Effector memory CD4-positive, alpha-beta T cell (primary cell): Measurements from ENCODE around the gene AGBL1.

Experiments used
- DNase-seq, 3 donors: peaks; one replicate each; pipeline ENCODE4 v3.0.0-alpha.2; 2020
- H3K27ac ChIP-seq: 2 replicates; pipeline ENCODE4 v1.7.0; 2013; ENCODE audit warnings: mild to moderate bottlenecking, low read length, moderate library complexity; ENCODE audit not compliant: insufficient read depth, poor library complexity, severe bottlenecking
- H3K27me3 ChIP-seq: replicated peaks from 2 replicates; pipeline ENCODE4 v1.7.0; 2013; ENCODE audit warnings: mild to moderate bottlenecking, low read length; ENCODE audit not compliant: insufficient read depth, control insufficient read depth, poor library complexity, severe bottlenecking
- H3K36me3 ChIP-seq: 2 replicates; pipeline ENCODE4 v1.7.0; 2013; ENCODE audit warnings: mild to moderate bottlenecking, low read length, moderate library complexity; ENCODE audit not compliant: control insufficient read depth, insufficient read depth
- H3K4me1 ChIP-seq: 2 replicates; pipeline ENCODE4 v1.7.0; 2013; ENCODE audit warnings: low read length, mild to moderate bottlenecking; ENCODE audit not compliant: control insufficient read depth, insufficient read depth, poor library complexity, severe bottlenecking
- H3K4me3 ChIP-seq: 2 replicates; pipeline ENCODE4 v1.7.0; 2013; ENCODE audit warnings: low read length, low read depth, mild to moderate bottlenecking; ENCODE audit not compliant: insufficient read depth, poor library complexity, severe bottlenecking
- H3K9me3 ChIP-seq: 2 replicates; pipeline ENCODE4 v1.7.0; 2013; ENCODE audit warnings: mild to moderate bottlenecking, low read length, moderate library complexity; ENCODE audit not compliant: control insufficient read depth

AGBL1 gene

GRCh38 chr15:86159468-86159867, 79.8 kb downstream of the AGBL1 start:
- Histone ChIP-seq H3K4me3 (no peak overlapping the region), H3K4me1 (no peaks in the 10 kb centered on the region), H3K27ac (no peak overlapping the region), H3K36me3 (no peaks in the 10 kb centered on the region), H3K27me3 (no peaks in the 10 kb centered on the region), H3K9me3 (no peaks in the 10 kb centered on the region)
- no peak for DNase-seq

GRCh38 chr15:86161250-86161649, 81.6 kb downstream of the AGBL1 start:
- no peaks in the 10 kb centered on the region for H3K4me1 ChIP-seq
- no peak overlapping the region for H3K4me3 ChIP-seq
- no peak overlapping the region for H3K27ac ChIP-seq
- no peaks in the 10 kb centered on the region for H3K9me3 ChIP-seq
- DNase-seq = no peak
- H3K36me3 ChIP-seq = no peaks in the 10 kb centered on the region
- no peaks in the 10 kb centered on the region for H3K27me3 ChIP-seq

GRCh38 chr15:86162172-86162591, 82.5 kb downstream of the AGBL1 start:
- no peak overlapping the region for H3K27ac ChIP-seq
- H3K4me3 ChIP-seq = no peak overlapping the region
- H3K36me3 ChIP-seq = no peaks in the 10 kb centered on the region
- DNase-seq = no peak
- H3K27me3 ChIP-seq = no peaks in the 10 kb centered on the region
- H3K4me1 ChIP-seq = no peaks in the 10 kb centered on the region
- no peaks in the 10 kb centered on the region for H3K9me3 ChIP-seq

- no peak overlapping the region for H3K27ac ChIP-seq
- H3K9me3 ChIP-seq = no peaks in the 10 kb centered on the region
- H3K36me3 ChIP-seq = no peaks in the 10 kb centered on the region
- H3K4me3 ChIP-seq = no peak overlapping the region
- H3K4me1 ChIP-seq = no peaks in the 10 kb centered on the region
- DNase-seq = no peak
- H3K27me3 ChIP-seq = no peaks in the 10 kb centered on the region
Observed at GRCh38 chr15:86162641-86163040, 83.0 kb downstream of the AGBL1 start.

GRCh38 chr15:86163816-86164215, 84.1 kb downstream of the AGBL1 start:
- no peaks in the 10 kb centered on the region for H3K36me3 ChIP-seq
- no peak overlapping the region for H3K4me3 ChIP-seq
- DNase-seq = no peak
- no peaks in the 10 kb centered on the region for H3K4me1 ChIP-seq
- H3K27me3 ChIP-seq = no peaks in the 10 kb centered on the region
- H3K9me3 ChIP-seq = no peaks in the 10 kb centered on the region
- H3K27ac ChIP-seq = no peak overlapping the region

- no peak overlapping the region for H3K27ac ChIP-seq
- DNase-seq = no peak
- no peaks in the 10 kb centered on the region for H3K27me3 ChIP-seq
- H3K4me1 ChIP-seq = no peaks in the 10 kb centered on the region
- H3K4me3 ChIP-seq = no peak overlapping the region
- H3K9me3 ChIP-seq = no peaks in the 10 kb centered on the region
- H3K36me3 ChIP-seq = no peaks in the 10 kb centered on the region
Observed at GRCh38 chr15:86164232-86164898, 84.7 kb downstream of the AGBL1 start.

GRCh38 chr15:86165265-86166211, 85.9 kb downstream of the AGBL1 start:
- Histone ChIP-seq H3K27ac (no peak overlapping the region), H3K4me1 (no peaks in the 10 kb centered on the region), H3K27me3 (no peaks in the 10 kb centered on the region), H3K4me3 (no peak overlapping the region), H3K36me3 (no peaks in the 10 kb centered on the region), H3K9me3 (no peaks in the 10 kb centered on the region)
- no peak for DNase-seq

- H3K9me3 ChIP-seq = no peaks in the 10 kb centered on the region
Observed at GRCh38 chr15:86167841-86168240, 88.2 kb downstream of the AGBL1 start.

GRCh38 chr15:86178845-86179244, 99.2 kb downstream of the AGBL1 start:
- H3K27me3 ChIP-seq = no peaks in the 10 kb centered on the region
- H3K4me3 ChIP-seq = no peak overlapping the region
- no peaks in the 10 kb centered on the region for H3K36me3 ChIP-seq
- no peaks in the 10 kb centered on the region for H3K9me3 ChIP-seq
- no peaks in the 10 kb centered on the region for H3K4me1 ChIP-seq
- DNase-seq = no peak
- H3K27ac ChIP-seq = no peak overlapping the region

More at GRCh38 chr15:86167841-86168240, 88.2 kb downstream of the AGBL1 start:
- H3K4me1 ChIP-seq = no peaks in the 10 kb centered on the region
- no peak for DNase-seq
- H3K27ac ChIP-seq = no peak overlapping the region
- no peaks in the 10 kb centered on the region for H3K27me3 ChIP-seq
- H3K4me3 ChIP-seq = no peak overlapping the region
- no peaks in the 10 kb centered on the region for H3K36me3 ChIP-seq
